Type B pancreatic cell (in vitro differentiated cells): ENCODE results near the gene ALDH18A1. TPM values are rescaled to one million over a fixed set of nuclear protein-coding genes. Genes with fewer than 3 reads are reported as not detected.

Source experiments
- DNase-seq: peaks from one replicate; pipeline ENCODE4 v3.0.0; 2021; ENCODE audit warnings: mixed read lengths; ENCODE audit not compliant: unreplicated experiment; ENCODE audit errors: extremely low spot score
- H3K27ac Mint-ChIP-seq: 2 replicates; pipeline ENCODE4 v1.8.0; 2021; ENCODE audit warnings: mild to moderate bottlenecking, mixed read lengths
- H3K27me3 Mint-ChIP-seq: 2 replicates; pipeline ENCODE4 v1.8.0; 2021; ENCODE audit warnings: mixed read lengths
- H3K36me3 Mint-ChIP-seq: 2 replicates; pipeline ENCODE4 v1.8.0; 2021; ENCODE audit warnings: mixed read lengths
- H3K4me1 Mint-ChIP-seq: one replicate; pipeline ENCODE4 v1.8.0; 2021; ENCODE audit warnings: mixed read lengths; ENCODE audit not compliant: unreplicated experiment
- H3K4me3 Mint-ChIP-seq: 2 replicates; pipeline ENCODE4 v1.8.0; 2021; ENCODE audit warnings: mild to moderate bottlenecking, mixed read lengths
- H3K9me3 Mint-ChIP-seq: 2 replicates; pipeline ENCODE4 v1.8.0; 2021; ENCODE audit warnings: mixed read lengths
- CTCF ChIP-seq: fragments of 200-600 bp; sonication (generic); conservative IDR thresholded peaks from 2 replicates; pipeline ENCODE4 v1.5.0; 2021; ENCODE audit warnings: antibody characterized with exemption, mild to moderate bottlenecking
- total RNA-seq: library from RNA; stranded (reverse); gene quantifications from 2 replicates; pipeline ENCODE4 v1.2.1, GENCODE V29; 2021; ENCODE audit warnings: low replicate concordance

ALDH18A1 gene
- total RNA-seq, 1 donor from 2014 or later, result 111 TPM

- Mint-ChIP-seq H3K9me3 (peaks cover 7% of the 10 kb centered on the region), H3K4me1 (peaks cover 15% of the 10 kb centered on the region), H3K27ac (no peak overlapping the region), H3K27me3 (peaks cover 3% of the 10 kb centered on the region), H3K36me3 (peaks cover 7% of the 10 kb centered on the region), H3K4me3 (no peak overlapping the region)
- peak; percentile 97 for TF ChIP-seq CTCF
- peak; percentile 78 for DNase-seq
Observed at GRCh38 chr10:95601116-95601719, 55.3 kb downstream of the ALDH18A1 start.

- peaks cover 12% of the 10 kb centered on the region for H3K4me1 Mint-ChIP-seq
- no peak overlapping the region for H3K4me3 Mint-ChIP-seq
- no peak for TF ChIP-seq CTCF
- peaks cover 4% of the 10 kb centered on the region for H3K36me3 Mint-ChIP-seq
- peaks cover 8% of the 10 kb centered on the region for H3K9me3 Mint-ChIP-seq
- no peak overlapping the region for H3K27ac Mint-ChIP-seq
- peaks cover 3% of the 10 kb centered on the region for H3K27me3 Mint-ChIP-seq
- no peak for DNase-seq
Observed at GRCh38 chr10:95600158-95600557, 56.4 kb downstream of the ALDH18A1 start.

- Mint-ChIP-seq H3K4me3 (no peak overlapping the region), H3K9me3 (peaks cover 8% of the 10 kb centered on the region), H3K36me3 (no peaks in the 10 kb centered on the region), H3K4me1 (peaks cover 8% of the 10 kb centered on the region), H3K27ac (no peak overlapping the region), H3K27me3 (peaks cover 3% of the 10 kb centered on the region)
- no peak for DNase-seq
- TF ChIP-seq CTCF, result no peak
Observed at GRCh38 chr10:95597788-95598187, 58.7 kb downstream of the ALDH18A1 start.

- TF ChIP-seq CTCF, result no peak
- Mint-ChIP-seq H3K4me1 (no peaks in the 10 kb centered on the region), H3K4me3 (no peak overlapping the region), H3K9me3 (no peaks in the 10 kb centered on the region), H3K27me3 (peaks cover 3% of the 10 kb centered on the region), H3K36me3 (no peaks in the 10 kb centered on the region), H3K27ac (no peak overlapping the region)
- DNase-seq, result no peak
Observed at GRCh38 chr10:95588025-95588424, 68.5 kb downstream of the ALDH18A1 start.

- no peak for DNase-seq
- Mint-ChIP-seq H3K27ac (no peak overlapping the region), H3K9me3 (no peaks in the 10 kb centered on the region), H3K4me1 (no peaks in the 10 kb centered on the region), H3K4me3 (no peak overlapping the region), H3K27me3 (peaks cover 18% of the 10 kb centered on the region), H3K36me3 (no peaks in the 10 kb centered on the region)
- no peak for TF ChIP-seq CTCF
Observed at GRCh38 chr10:95579835-95580535, 76.5 kb downstream of the ALDH18A1 start.
